GM21619 (cell line): ENCODE data around the gene GNPDA1.
"Not testable (repeated sequence)": the region's sequence is repeated elsewhere in the genome, so short reads cannot be mapped to it uniquely, and the experiment has no call there.

Experiments used
- ATAC-seq: cut with Tn5 transposase; IDR thresholded peaks from one replicate; pipeline ENCODE4 v1.9.1; 2021; ENCODE audit not compliant: unreplicated experiment

GNPDA1 gene

DNA sequence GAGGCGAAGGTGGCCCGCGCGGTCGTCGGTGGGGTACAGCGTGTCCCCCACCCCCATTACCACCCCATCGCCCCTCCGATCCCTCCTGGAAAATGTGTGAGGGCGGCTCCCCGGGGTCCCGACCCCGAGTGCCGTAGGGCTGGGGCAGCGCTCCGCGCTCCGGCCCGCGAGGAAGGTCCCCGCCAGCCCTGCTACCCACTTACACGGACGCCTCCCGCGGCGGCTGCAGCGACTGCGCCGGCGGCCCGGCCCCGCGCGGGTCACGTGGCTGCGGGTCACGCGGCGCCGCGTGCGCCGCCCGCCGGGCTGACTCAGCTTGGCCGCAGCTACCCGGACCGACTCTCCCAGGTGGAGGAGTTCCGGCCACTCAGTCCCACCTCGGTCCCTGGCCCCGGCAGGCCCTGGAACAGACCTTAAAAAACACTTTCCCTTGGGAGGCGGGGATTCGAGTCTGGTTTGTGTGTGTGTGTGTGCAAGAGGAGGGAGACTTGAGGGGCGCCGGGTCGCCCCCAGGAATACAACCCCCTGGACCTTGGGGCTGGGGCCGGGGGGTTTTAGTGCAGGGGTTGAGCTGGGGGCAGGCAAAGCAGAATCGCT, at the start of gene GNPDA1:
TSS of gene GNPDA1 (minus strand) at position 236 of the 597 bp plus-strand sequence. CDS start 992 bp downstream, outside the sequence.
- ATAC-seq, result peak; percentile 46

DNA sequence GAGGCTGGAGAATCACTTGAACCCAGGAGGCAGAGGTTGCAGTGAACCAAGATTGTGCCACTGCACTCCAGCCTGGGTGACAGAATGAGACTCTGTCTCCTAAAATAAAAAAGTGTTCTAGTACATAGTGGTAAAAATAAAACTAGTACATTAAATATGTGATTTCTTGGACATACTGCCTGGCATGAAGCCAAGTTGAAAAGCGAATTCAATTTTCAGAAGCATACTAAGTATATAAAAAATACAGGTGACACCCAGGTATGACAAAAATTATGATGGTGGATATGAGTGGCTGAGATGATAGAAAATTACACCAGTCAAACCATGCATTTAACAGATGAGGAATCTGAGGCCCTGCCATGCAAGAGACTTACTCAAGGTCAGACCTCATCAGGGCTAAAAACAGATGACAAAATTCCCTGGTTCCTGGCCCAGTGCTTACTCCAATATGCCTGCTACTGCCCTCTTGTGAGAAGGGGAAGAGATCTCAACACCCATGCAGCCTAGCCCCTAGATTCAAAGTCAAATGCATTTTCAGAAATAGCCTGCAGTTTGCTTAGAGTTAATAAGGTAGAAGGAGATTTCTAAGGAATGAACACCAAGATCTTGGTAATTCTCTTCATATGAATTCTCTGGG, 46.6 kb upstream of the GNPDA1 start:
- no peak for ATAC-seq

DNA sequence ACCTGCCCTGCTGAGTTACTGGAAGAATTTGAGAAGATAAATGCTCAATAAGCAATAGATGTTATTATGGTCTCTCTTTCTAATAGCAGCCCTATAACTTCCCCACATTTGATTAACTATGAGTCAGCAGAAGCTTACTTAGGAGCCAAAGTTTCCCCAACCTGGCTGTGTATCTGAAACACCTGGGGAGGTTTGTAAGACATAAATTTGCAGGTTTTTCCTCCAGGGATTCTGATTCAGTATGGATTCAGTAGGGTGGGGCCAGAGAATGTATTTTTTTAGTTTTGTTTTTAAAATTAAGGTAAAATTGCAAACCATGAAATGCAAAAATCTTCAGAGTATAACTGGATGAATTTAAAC, 44.9 kb upstream of the GNPDA1 start:
- ATAC-seq, result no peak

DNA sequence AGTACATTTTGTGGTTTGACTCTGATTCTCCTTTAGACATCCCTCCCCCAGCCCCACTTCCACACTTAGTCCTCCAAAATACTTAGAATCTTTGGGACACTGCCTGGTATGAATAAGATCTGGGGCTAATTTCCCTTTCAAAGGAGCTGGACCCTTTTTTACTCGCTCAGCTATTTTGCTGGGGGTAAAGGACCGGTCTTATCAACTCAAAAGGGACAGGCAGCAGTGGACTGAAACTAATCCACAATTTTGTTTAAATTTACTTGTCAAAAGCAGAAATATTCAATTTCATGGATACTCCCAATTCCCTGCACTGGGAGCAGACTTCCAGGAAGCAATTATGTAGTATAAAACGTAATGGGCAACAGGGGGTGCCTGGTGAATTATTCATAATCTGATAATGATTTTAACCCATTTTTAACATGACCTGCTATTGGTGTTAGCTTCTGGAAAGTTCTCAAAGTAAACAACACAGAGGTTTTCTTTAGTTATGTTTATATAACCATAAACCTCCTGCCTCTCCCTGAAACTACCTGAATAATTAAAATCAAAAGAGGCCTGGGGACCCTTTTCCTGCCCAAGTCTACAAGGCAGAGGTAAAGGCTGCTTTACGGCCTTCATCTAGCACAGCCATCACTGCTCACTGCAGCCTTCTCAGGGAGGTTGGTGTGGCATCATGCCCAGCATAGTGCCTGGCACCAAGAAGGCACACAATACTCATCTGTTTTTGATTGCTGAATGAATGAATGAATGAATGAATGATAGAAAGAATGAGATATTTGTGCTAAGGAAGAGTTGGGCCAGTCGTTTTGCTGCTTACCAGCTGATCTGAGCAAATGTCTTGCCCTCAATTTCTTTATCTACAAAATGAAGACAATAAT, 44.2 kb upstream of the GNPDA1 start:
- no peak for ATAC-seq

DNA sequence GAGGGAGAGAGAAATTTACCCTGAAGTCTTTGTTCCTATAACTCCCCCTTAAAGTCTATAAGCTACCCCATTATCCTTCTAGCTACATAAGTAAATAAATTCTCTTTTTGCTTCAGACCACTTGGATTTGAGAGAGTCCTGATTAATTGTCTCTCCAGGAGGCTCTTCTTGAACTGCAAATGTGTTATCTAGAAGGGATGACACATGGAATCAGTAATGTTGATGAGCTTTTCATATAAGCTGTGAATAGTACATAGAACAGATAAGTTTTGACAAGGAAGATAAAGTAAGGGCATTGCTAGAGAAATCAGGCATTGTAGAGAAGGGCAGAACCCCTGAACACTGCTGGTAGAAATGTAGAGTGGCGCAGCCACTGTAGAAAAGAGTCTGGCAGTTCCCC, 42.5 kb upstream of the GNPDA1 start:
- ATAC-seq, result no peak

DNA sequence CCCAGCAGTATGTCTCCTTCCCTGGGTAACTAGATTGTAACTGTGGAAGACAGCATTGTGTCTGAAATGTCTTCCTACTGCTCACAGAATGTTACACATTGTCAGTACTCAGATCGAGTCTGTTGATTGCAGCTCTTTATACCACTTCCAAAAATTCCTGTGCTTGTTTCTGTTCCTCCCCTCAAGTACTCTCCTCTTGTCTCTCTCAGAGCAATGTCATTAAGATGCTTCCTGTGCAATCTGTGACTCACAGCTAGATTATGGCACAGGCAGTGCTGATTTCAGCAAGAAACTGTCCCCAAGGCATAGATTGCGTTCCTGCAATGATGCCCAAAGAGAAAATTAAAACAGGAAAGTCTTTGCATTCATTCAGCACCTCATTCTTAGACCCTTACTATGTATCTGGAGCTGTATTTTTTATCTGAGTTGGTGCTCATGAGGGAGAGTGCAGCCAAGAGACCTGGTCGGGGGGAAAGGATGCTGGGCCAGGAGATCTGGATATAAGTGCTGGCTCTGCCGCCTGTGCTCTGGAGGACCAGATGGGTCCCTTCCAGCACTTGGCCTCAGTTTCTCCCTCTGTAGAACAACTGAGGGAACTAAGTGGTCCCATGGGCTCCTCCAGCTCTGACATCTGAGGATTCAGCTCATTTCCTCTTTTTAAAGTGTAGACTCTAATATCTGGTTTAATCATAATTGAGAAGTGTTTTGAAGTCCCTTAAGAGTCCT, 40.8 kb upstream of the GNPDA1 start:
- no peak for ATAC-seq

DNA sequence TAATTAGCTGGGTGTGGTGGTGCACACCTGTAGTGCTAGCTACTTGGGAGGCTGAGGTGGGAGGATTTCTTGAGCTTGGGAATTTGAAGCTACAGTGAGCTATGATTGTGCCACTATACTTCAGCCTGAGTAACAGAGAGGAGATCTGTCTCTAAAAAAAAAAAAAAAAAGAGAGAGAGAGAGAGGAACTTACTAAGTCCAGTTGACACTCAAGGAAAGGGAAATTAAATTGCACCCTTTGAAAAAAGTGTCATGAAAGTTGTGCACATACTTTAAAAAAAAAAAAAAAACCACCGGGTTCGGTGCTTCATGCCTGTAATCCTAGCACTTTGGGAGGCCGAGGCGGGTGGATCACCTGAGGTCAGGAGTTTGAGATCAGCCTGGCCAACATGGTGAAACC, 39.2 kb upstream of the GNPDA1 start:
- not testable (repeated sequence) for ATAC-seq

DNA sequence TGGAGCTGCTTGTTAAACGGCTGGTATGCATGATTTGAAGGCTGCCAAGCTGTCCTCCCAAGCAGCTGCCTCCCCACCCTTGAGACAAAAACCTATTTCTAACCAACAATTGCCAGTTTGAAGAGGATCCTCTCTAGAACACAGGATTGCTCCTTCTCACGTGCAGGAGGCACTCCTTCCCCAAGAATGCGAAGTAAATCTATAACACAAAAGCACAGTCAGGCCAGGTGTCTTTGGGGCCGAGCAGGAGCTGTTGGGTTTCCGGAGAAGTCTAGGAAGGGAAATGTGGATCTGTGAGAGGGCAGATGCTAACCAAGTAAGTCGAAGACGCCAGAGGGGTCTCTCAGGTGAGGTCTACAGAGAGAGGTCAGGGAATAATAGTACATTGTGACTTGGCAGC, 35.4 kb upstream of the GNPDA1 start:
- ATAC-seq, result no peak

DNA sequence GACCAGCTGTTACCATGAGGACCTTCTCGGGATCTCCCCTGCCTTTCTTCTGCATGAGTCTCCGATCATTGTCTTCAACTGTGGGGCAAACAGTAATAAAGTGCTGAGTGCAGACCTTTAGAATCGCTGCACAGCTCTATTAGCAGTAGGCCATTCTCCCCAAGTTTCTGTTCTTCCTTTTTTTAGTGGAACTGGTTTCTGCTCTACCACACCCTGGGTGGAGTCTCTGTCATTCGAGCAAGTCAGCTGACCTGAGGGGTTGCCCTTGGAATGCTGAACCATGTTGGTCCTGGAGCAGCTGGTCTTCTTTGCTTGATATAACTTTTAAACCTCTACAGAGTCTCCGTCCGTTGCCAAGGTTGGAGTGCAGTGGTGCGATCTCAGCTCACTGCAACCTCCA, 33.4 kb upstream of the GNPDA1 start:
- no peak for ATAC-seq

DNA sequence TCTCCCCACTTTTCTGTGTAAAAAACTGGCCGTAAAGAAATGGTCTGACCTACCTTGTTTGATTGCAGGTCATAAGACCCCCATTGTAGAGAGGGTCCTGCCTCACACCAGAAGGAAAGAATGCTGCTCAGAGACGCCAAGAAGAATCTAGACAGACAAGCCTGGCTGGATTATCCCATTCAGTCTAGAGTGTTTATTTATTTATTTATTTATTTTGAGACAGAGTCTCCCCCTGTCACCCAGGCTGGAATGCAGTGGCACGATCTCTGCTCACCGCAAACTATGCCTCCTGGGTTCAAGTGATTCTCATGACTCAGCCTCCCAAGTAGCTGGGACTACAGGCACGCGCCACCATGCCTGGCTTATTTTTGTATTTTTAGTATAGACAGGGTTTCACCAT, 28.1 kb upstream of the GNPDA1 start:
- not testable (repeated sequence) for ATAC-seq

DNA sequence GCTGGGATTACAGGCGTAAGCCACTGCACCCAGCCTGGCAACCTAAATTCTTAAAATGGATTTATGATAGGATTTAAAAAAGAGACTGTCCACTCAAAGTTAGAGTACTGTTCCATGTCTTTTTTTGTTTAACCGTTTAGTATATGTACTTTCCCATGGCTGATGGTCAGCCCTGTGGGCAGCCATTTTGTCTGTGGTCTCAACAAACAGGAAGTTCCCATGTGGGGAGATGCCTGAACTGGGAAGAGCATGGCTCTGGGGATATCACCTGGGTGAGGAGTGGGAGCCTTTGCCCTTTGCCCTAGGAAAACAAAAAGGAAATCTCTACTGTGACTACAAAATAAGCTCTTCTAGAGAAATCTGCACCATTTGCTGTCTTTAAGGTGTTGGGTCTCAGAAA, 27.5 kb upstream of the GNPDA1 start:
- ATAC-seq, result no peak

DNA sequence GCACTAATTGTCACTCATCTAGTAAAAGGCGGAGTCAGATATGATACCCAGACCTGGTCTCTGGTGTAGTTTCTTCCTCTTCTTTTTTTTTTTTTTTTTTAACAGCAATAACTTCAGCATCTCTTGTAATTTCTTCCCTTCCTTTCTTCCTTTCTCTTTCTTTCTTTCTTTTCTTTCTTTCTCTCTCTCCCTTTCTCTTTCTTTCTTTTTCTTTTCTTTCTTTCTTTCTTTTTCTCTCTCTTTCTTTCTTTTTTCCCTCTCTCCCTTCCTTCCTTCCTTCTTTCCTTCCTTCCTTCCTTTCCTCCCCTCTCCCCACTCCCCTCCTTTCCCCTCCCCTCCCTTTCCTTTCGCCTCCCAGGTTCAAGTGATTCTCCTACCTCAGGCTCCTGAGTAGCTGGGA, 25.9 kb upstream of the GNPDA1 start:
- ATAC-seq, result no peak

DNA sequence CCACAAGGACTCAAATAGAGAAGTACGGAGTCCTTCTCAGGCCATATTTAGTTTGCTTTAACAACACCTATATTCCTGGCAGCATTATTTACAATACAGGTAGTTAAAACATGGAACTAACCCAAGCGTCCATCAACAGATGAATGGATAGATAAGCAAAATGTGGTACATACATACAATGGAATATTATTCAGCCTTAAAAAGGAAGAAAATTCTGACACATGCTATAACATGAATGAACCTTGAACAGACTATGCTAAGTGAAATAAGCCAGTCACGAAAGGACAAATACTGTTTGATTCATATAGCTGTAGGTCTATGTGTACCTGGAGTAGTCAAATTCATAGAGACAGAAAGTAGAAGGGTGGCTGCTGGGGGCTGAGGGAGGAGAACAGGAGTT, 24.8 kb upstream of the GNPDA1 start:
- ATAC-seq, result not testable (repeated sequence)

DNA sequence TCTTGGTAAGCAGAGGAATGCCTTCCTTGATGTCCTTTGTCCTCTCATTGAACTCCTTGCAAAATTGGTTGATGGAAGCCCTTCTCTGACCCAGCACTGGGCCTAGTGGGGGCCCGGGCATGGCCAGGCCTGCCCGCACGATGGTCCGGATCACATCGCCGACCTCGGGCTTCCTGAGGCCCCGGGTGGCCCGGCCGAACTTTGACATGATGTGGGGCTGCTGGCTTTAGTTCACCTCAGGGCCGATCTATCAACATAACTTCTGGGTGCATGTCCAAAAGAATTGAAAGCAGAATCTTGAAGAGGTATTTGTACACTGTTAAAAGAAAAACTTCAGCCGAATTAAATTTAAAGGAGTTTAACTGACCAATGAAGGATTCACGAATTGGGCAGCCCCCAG, 24.1 kb upstream of the GNPDA1 start:
- no peak for ATAC-seq

DNA sequence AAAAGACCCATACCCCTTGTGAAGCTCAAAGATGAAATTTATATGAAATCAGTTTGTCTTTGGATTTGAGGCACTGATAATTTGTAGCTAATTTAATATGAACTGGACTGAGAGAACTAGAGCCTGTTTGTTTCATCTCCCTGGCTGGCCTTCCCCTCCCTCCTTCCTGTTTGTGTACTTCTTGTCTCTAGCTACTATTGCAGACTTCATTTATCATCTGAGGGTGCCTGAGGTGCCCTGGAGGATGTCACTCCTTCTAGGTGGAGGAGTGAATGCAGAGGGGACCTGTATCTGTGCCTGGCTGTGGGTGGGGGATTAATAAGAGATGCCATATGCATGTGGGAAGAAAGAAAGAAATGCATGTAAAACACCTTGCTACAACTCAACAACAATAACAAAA, 22.2 kb upstream of the GNPDA1 start:
- no peak for ATAC-seq

DNA sequence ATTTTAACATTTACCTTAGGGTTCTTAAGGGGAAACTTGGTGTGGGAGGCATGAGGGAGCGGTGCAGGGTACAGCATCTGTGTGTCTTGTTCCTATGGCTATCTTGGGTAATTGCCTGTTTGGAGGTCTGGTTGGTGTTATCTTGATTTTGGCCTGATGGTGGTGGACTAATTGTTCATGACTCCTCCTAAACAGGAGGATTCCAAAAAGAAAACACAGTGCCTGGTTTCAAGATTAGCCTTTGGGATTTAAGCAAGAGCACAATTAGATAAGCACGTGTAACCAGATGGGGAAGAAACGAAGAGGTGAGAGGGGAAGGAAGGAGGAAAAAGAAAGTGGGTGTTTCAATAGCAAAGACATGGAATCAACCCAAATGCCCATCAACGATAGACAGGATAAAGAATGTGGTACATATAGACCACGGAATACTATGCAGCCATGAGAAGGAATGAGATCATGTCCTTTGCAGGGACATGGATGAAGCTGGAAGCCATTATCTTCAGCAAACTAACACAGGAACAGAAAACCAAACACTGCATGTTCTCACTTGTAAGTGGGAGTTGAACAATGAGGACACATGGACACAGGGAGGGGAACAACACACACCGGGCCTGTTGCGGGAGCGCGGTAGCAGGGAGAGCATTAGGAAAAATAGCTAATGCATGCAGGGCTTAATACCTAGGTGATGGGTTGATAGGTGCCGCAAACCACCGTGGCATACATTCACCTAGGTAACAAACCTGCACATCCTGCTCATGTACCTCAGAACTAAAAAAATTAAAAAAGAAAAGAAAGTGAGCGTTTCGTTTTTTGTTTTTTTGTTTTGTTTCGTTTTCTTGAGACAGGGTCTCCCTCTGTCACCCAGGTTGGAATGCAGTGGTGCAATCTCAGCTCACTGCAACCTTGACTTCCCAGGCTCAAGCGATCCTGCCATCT, 21.1 kb upstream of the GNPDA1 start:
- not testable (repeated sequence) for ATAC-seq

DNA sequence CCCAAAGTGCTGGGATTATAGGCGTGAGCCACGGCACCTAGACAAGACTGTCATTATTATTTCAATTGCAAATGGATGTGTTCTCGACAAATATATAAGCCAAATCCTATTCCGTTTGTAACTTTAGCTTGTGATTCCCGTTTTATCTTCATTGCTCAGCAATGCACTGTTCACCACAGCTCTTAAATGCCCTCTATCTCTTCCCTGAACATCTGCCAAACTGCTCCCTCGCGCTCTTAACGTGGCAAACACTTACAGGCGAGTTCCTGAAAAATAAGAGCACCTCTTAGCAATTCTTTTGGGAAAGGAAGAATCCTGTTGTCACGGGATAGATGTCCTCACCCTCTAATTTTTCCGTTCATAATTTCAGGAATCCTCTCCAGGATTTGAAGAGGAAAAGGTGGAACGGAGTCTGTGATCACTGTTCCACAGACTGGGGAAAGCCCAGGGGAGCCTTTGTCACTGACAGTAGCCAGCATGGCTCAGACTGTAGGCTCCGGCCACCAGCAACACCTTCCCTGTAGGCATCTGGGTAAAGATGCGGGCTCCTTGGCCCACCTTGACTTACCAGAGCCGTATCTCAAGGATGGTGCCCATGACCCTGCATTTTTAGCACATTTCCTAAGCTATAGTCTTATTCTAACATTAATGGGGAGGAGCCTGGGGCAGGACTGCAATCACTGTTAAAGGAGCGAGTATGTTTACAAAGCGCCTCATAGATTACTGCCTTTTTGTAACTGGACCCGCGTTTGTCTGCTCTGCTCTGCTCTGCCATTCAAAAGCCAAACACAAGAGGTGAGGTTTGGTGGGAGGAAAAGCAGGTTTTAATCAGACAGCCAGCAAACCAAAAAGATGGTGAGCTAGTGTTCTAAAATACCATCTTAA, 20.2 kb upstream of the GNPDA1 start:
- no peak for ATAC-seq

DNA sequence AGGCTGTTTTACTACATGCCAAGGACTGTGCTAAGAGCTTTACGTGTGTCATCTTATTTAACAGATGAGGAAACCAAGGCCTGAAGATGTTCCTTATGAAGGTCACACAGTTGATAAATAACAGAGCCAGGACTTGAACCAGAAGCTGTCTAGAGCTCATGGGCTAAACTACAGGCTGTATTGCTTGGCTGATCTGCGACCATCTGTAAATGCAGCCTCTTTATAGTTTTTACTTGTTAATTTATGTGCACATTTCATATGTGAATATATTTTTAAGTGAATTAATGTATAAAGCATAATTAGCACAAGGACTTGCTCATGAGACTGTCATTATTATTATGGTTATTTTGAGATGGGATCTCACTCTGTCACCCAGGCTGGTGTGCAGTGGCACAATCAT, 19.3 kb upstream of the GNPDA1 start:
- no peak for ATAC-seq

DNA sequence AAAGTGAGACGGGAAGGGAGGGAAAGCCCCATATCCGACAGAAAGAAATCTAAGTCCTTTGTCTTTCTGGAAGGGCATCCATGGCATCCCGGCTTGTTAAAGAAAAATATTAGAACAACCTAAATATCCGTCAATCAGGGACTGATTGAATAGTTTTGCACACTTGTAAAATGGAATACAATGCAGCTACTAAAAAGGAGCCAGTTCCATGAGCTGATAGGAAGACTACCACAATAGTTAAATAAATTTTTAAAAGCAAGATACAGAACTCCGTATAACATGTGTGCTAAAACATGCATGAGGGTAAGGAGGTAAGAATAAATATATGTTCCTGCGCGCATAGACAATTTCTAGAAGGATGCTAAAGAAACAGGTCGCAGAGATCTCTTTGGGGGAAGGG, 12.8 kb upstream of the GNPDA1 start:
- ATAC-seq, result no peak
